DND-41 (cell line): Measurements from ENCODE around the gene PEX11G.

Source experiments
- CTCF ChIP-seq: IDR thresholded peaks from 2 replicates; pipeline ENCODE4 v1.5.1; 2012; ENCODE audit warnings: borderline replicate concordance, low read length, moderate library complexity, mild to moderate bottlenecking; ENCODE audit not compliant: poor library complexity, severe bottlenecking; ENCODE audit errors: extremely low read depth
- EZH2 ChIP-seq: IDR thresholded peaks from 3 replicates; pipeline ENCODE4 v1.6.1; 2012; ENCODE audit warnings: borderline replicate concordance, low read depth, mild to moderate bottlenecking, moderate library complexity, low read length, inconsistent platforms; ENCODE audit not compliant: severe bottlenecking

DNA sequence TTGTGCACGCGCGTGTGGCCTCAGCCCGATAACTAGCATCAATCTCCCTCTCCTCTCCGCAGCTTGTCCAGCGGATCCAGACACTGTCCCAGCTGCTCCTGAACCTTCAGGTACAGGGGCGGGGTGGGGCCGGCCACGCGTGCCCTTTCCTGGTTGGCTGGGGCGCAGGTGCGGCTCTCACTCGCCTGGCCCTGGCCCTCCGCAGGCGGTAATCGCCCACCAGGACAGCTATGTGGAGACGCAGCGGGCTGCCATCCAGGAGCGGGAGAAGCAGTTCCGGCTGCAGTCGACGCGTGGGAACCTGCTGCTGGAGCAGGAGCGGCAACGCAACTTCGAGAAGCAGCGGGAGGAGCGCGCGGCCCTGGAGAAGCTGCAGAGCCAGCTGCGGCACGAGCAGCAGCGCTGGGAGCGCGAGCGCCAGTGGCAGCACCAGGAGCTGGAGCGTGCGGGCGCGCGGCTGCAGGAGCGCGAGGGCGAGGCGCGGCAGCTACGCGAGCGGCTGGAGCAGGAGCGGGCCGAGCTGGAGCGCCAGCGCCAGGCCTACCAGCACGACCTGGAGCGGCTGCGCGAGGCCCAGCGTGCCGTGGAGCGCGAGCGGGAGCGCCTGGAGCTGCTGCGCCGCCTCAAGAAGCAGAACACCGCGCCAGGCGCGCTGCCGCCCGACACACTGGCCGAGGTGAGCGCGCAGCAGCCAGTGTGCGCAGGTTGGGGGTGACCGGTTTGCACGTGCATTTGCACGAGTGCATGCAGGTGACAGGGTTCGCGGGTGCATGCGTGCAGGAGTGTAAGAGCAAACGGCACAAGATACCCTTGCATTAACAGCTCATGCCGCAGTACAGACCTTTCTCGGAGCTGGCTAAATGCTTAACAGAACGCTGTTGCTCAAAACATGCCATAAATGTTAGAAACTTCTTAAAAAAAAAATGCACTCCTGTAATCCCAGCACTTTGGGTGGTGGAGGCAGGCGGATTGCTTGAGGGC is 21.5 kb downstream of the PEX11G start:
- TF ChIP-seq CTCF (no peak), EZH2 (no peak)
